Mesendoderm (in vitro differentiated cells): ENCODE measurements around the gene PDIA6.

Source experiments
- DNase-seq: peaks from one replicate; pipeline ENCODE4 v3.0.0; 2013
- H2AK5ac ChIP-seq: 2 replicates; pipeline ENCODE4 v1.6.1; 2013; ENCODE audit warnings: low read length, inconsistent platforms
- H2BK120ac ChIP-seq: 2 replicates; pipeline ENCODE4 v1.6.1; 2013; ENCODE audit warnings: low read depth, mild to moderate bottlenecking, low read length, moderate library complexity, mixed read lengths
- H2BK15ac ChIP-seq: replicated peaks from 2 replicates; pipeline ENCODE4 v1.6.1; 2013; ENCODE audit warnings: low read depth, mild to moderate bottlenecking, moderate library complexity
- H2BK5ac ChIP-seq: 2 replicates; pipeline ENCODE4 v1.6.1; 2013; ENCODE audit warnings: low read length, inconsistent platforms
- H3K18ac ChIP-seq: 2 replicates; pipeline ENCODE4 v1.6.1; 2013; ENCODE audit warnings: mild to moderate bottlenecking, low read length, mixed read lengths
- H3K23ac ChIP-seq: one replicate; pipeline ENCODE4 v1.6.1; 2013; ENCODE audit warnings: low read length
- H3K27ac ChIP-seq: 2 replicates; pipeline ENCODE4 v1.5.1; 2013; ENCODE audit warnings: low read depth, mild to moderate bottlenecking, inconsistent platforms, low read length, moderate library complexity
- H3K27me3 ChIP-seq: 2 replicates; pipeline ENCODE4 v1.6.1; 2013; ENCODE audit warnings: low read length, control low read depth, mild to moderate bottlenecking, inconsistent platforms; ENCODE audit not compliant: insufficient read depth, poor library complexity
- H3K36me3 ChIP-seq: 2 replicates; pipeline ENCODE4 v1.6.1; 2013; ENCODE audit warnings: low read length, inconsistent platforms; ENCODE audit not compliant: control insufficient read depth, insufficient read depth
- H3K4ac ChIP-seq: one replicate; pipeline ENCODE4 v1.6.1; 2013; ENCODE audit warnings: low read depth, mild to moderate bottlenecking, low read length, moderate library complexity
- H3K4me1 ChIP-seq: 2 replicates; pipeline ENCODE4 v1.6.1; 2013; ENCODE audit warnings: low read depth, low read length, inconsistent platforms; ENCODE audit not compliant: control insufficient read depth
- H3K4me2 ChIP-seq: 2 replicates; pipeline ENCODE4 v1.6.1; 2013; ENCODE audit warnings: low read length
- H3K4me3 ChIP-seq: 2 replicates; pipeline ENCODE4 v1.5.1; 2013; ENCODE audit warnings: mild to moderate bottlenecking, low read length
- H3K56ac ChIP-seq: one replicate; pipeline ENCODE4 v1.6.1; 2013; ENCODE audit warnings: low read length
- H3K79me1 ChIP-seq: 2 replicates; pipeline ENCODE4 v1.6.1; 2013; ENCODE audit warnings: low read length, inconsistent platforms
- H3K79me2 ChIP-seq: 2 replicates; pipeline ENCODE4 v1.6.1; 2013; ENCODE audit warnings: mild to moderate bottlenecking, low read length; ENCODE audit not compliant: control insufficient read depth, insufficient read depth
- H3K9ac ChIP-seq: 2 replicates; pipeline ENCODE4 v1.6.1; 2013; ENCODE audit warnings: low read length, inconsistent platforms
- H4K5ac ChIP-seq: one replicate; pipeline ENCODE4 v1.6.1; 2013; ENCODE audit warnings: low read length
- H4K8ac ChIP-seq: one replicate; pipeline ENCODE4 v1.6.1; 2013; ENCODE audit warnings: low read depth, mild to moderate bottlenecking, control low read depth, low read length, moderate library complexity
- WGBS: extraction: QIAGEN DNeasy Blood & Tissue Kit; methylation state at CpG from one replicate; pipeline ENCODE4 v1.1.7; 2013; ENCODE audit warnings: low lambda C conversion rate, missing lambda C conversion rate; ENCODE audit not compliant: insufficient coverage; ENCODE audit errors: extremely low coverage; 5-methylcytosine and 5-hydroxymethylcytosine counted together

The PDIA6 gene

DNA sequence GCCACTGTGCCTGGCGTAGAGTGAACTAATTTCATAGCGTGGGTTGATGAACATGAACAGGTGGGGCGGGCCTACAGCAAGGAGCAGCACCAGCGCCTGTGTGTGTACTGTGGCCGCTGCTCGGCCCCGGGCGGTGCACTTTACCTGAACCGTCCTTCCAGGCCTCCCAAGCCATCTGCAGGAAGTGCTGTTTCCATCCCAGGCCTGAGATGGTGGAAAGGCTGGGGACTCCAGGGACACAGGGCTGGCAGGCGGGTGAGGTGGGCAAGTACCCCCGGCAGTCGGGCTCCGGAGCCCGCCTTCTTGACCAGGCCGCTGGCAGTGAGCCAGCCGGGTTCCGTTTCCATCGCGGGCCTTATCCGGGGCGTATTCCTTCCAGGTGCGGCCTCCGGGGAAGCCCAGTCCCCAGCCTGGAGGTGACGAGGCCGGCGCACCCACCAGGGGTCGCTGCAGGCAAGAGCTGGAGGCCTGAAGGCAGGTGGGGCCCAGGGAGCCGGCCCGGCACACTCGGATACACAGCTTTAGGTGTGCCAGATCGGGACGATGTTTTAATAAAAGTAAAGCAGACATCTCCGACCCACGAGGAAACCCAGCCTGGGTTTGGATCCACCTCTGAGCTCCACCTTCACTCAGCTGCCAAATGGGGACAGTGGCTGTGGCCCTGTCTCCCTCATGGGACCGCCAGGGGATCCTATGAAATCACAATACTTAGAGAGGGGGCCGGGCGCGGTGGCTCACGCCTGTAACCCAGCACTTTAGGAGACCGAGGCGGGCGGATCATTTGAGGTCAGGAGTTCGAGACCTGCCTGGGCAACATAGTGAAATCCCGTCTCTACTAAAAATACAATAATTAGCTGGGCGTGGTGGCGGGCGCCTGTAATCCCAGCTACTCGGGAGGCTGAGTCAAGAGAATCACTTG, 22.7 kb upstream of the PDIA6 start:
- H3K18ac ChIP-seq, result peak overlapping the region; percentile 53
- H3K79me2 ChIP-seq, result no peaks in the 10 kb centered on the region
- H4K5ac ChIP-seq, result no peak overlapping the region
- no peak overlapping the region for H3K23ac ChIP-seq
- no peaks in the 10 kb centered on the region for H3K79me1 ChIP-seq
- H3K36me3 ChIP-seq, result no peaks in the 10 kb centered on the region
- H3K4me2 ChIP-seq, result peak overlapping the region; percentile 16
- no peak overlapping the region for H2BK5ac ChIP-seq
- peak; percentile 83 for DNase-seq
- peak overlapping the region; percentile 59 for H3K9ac ChIP-seq
- H2AK5ac ChIP-seq, result no peak overlapping the region
- H3K4me1 ChIP-seq, result peaks cover 4% of the 10 kb centered on the region
- no peak overlapping the region for H3K4ac ChIP-seq
- no peak overlapping the region for H3K27ac ChIP-seq
- no peak overlapping the region for H2BK120ac ChIP-seq
- H3K4me3 ChIP-seq, result no peak overlapping the region
- no CpG with 5 or more reads among the region's 48 CpGs for WGBS
- H2BK15ac ChIP-seq, result no peak overlapping the region
- no peaks in the 10 kb centered on the region for H3K27me3 ChIP-seq
- no peak overlapping the region for H4K8ac ChIP-seq
- peak overlapping the region; percentile 80 for H3K56ac ChIP-seq

DNA sequence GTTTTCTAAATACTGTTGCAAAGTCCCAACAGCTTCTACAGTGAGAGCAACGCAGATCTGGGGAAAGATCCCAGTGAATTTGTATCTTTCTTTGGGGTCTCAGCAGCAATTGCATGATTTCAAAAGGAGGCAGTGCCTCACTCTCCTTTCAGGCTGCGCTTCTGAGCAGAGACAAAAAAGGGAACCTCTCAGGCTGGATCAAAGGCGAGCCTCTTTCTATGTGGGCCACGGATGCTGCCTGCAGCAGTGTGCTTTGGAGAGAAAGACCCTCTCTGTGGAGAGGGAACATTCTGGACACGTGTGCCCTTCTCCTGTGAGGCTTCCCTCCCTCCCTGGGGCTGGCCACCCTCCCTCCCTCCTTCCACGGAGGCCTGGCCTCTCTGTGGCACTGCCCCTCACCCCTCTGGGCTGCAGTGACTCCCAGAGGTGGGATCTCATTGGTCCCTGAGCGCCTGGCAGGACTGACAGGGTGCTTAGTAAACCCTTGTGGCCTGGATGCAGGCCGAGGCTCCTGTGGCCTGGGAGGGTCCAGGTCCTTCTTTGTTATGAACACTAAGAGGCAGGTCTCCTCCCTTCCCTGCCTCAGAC, 21.6 kb upstream of the PDIA6 start:
- no peak overlapping the region for H3K4ac ChIP-seq
- H3K79me1 ChIP-seq, result no peaks in the 10 kb centered on the region
- no peak overlapping the region for H3K4me2 ChIP-seq
- no peak overlapping the region for H4K5ac ChIP-seq
- no peak overlapping the region for H2BK120ac ChIP-seq
- no CpG with 5 or more reads among the region's 8 CpGs for WGBS
- H3K4me3 ChIP-seq, result no peak overlapping the region
- H3K36me3 ChIP-seq, result no peaks in the 10 kb centered on the region
- H2BK15ac ChIP-seq, result no peak overlapping the region
- H2AK5ac ChIP-seq, result no peak overlapping the region
- H4K8ac ChIP-seq, result no peak overlapping the region
- no peaks in the 10 kb centered on the region for H3K27me3 ChIP-seq
- no peak overlapping the region for H3K23ac ChIP-seq
- H3K18ac ChIP-seq, result no peak overlapping the region
- H3K79me2 ChIP-seq, result no peaks in the 10 kb centered on the region
- no peak overlapping the region for H3K9ac ChIP-seq
- peak overlapping the region; percentile 15 for H3K56ac ChIP-seq
- no peak overlapping the region for H3K27ac ChIP-seq
- DNase-seq, result no peak
- H2BK5ac ChIP-seq, result no peak overlapping the region
- H3K4me1 ChIP-seq, result peaks cover 4% of the 10 kb centered on the region

DNA sequence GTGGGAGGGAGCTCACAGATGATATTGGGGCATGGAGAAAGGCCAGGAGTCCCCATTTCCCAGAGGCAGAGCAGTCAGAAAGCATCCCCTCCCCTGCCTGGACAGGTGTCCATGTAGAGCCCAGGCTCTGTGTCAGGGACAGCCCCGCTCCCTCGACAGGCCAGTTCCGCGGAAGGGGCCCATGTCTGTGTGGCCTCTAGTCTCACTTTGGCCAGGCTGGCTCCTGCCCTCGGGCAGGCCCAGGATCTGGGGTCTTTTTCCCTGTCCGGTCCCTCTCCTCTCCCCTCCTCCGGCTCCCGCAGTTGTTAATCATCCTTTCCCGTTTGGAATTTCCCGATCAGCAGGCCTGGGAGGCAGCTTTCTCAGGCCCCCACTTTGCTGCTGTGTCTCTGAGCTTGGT, 20.4 kb upstream of the PDIA6 start:
- Histone ChIP-seq H4K8ac (no peak overlapping the region), H3K4me1 (peaks cover 4% of the 10 kb centered on the region), H2BK120ac (no peak overlapping the region), H3K4me3 (no peak overlapping the region), H3K23ac (no peak overlapping the region), H3K18ac (no peak overlapping the region), H3K9ac (no peak overlapping the region), H3K79me1 (no peaks in the 10 kb centered on the region), H3K4me2 (no peak overlapping the region), H2AK5ac (no peak overlapping the region), H3K27ac (no peak overlapping the region), H3K56ac (no peak overlapping the region), H2BK15ac (no peak overlapping the region), H3K79me2 (no peaks in the 10 kb centered on the region), H2BK5ac (no peak overlapping the region), H4K5ac (no peak overlapping the region), H3K36me3 (no peaks in the 10 kb centered on the region), H3K4ac (no peak overlapping the region), H3K27me3 (no peaks in the 10 kb centered on the region)
- WGBS, result no CpG with 5 or more reads among the region's 10 CpGs
- DNase-seq, result no peak

DNA sequence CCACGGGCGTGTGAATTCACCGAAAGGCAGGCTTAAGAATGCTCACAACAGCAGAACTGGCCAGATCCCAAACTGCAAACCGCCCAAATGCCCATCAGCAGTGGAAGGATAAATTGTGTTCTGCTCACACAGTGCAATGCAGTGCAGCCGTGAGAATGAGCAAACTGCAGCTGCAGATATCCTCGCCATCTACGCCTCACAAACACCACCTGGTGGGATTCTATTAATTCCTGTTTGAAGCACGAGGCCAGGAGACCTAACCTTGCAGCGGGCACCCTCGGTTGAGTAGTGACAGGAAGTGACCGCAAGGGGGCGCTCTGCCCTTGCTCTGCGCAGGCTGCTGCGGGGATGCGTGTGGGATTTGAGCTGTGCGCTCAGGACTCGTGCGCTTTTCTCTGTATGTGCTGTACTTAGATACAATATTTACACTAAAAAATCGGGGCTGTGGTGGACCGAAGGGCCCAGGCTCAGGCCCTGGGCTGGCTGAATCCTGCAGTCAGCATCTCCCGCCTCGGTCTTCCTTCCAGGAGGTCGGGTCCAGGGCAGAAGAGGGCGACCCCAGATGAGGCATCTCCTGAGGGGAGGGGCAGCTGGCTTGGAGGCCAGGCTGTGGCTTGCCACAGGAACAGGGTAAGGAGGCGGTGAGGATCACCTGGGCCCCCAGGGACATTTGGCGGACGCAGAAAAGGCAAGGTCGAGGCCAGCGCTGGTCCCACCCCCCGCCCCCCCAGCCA, 19.8 kb upstream of the PDIA6 start:
- H3K4me3 ChIP-seq, result no peak overlapping the region
- no peaks in the 10 kb centered on the region for H3K27me3 ChIP-seq
- WGBS, result no CpG with 5 or more reads among the region's 30 CpGs

DNA sequence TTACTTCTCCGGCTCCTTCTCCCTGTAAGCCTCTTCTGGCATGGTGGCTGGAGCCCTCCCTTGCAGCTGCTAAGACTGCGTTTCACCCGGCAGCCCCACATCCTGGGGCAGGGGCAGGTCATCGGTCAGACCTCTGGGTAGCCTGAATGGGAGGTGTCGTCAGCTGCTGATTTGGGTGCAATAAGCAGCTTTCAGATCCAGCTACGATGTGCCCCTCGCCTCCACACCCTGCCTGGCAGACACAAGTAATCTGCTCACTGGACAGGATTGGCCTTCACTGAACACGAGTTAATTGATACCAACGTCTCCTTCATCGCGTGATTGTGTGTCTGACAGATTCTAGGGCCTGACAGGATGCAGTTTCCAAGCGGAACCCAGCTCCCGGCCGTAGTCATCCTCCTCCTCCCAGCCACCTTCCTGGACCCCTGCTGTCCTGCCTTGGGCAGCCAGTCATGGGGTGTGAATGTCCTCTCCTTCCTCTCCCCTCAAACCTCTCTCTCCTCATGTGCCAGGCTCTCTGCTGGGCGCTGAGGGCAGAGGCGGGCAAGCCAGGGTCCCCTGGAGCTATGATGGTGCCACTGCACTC, 18.9 kb upstream of the PDIA6 start:
- no peak overlapping the region for H3K18ac ChIP-seq
- no peak overlapping the region for H4K5ac ChIP-seq
- no peaks in the 10 kb centered on the region for H3K79me1 ChIP-seq
- DNase-seq, result no peak
- H3K79me2 ChIP-seq, result no peaks in the 10 kb centered on the region
- no peak overlapping the region for H3K56ac ChIP-seq
- peaks cover 4% of the 10 kb centered on the region for H3K4me1 ChIP-seq
- WGBS, result no CpG with 5 or more reads among the region's 16 CpGs
- H3K4me3 ChIP-seq, result no peak overlapping the region
- no peak overlapping the region for H2AK5ac ChIP-seq
- H3K9ac ChIP-seq, result peak overlapping the region; percentile 19
- H3K27ac ChIP-seq, result no peak overlapping the region
- H2BK120ac ChIP-seq, result no peak overlapping the region
- no peak overlapping the region for H2BK15ac ChIP-seq
- H4K8ac ChIP-seq, result no peak overlapping the region
- no peak overlapping the region for H3K23ac ChIP-seq
- H3K4ac ChIP-seq, result no peak overlapping the region
- no peak overlapping the region for H2BK5ac ChIP-seq
- H3K4me2 ChIP-seq, result no peak overlapping the region
- no peaks in the 10 kb centered on the region for H3K36me3 ChIP-seq
- H3K27me3 ChIP-seq, result no peaks in the 10 kb centered on the region

More for the DNA sequence above, 19.8 kb upstream of the PDIA6 start:
- H3K56ac ChIP-seq, result peak overlapping the region; percentile 49
- H4K5ac ChIP-seq, result no peak overlapping the region
- H2AK5ac ChIP-seq, result no peak overlapping the region
- no peak overlapping the region for H3K9ac ChIP-seq
- no peak overlapping the region for H4K8ac ChIP-seq
- no peaks in the 10 kb centered on the region for H3K79me2 ChIP-seq
- peaks cover 4% of the 10 kb centered on the region for H3K4me1 ChIP-seq
- no peak overlapping the region for H3K18ac ChIP-seq
- peak; percentile 89 for DNase-seq
- H3K23ac ChIP-seq, result no peak overlapping the region
- H3K4me2 ChIP-seq, result peak overlapping the region; percentile 54
- H2BK5ac ChIP-seq, result no peak overlapping the region
- no peak overlapping the region for H2BK15ac ChIP-seq
- no peak overlapping the region for H3K4ac ChIP-seq
- H3K79me1 ChIP-seq, result no peaks in the 10 kb centered on the region
- no peaks in the 10 kb centered on the region for H3K36me3 ChIP-seq
- no peak overlapping the region for H3K27ac ChIP-seq
- H2BK120ac ChIP-seq, result no peak overlapping the region
